ENCODE measurements around the gene MYCN. TPM values are rescaled to one million over a fixed set of nuclear protein-coding genes. Genes with fewer than 3 reads are reported as not detected.

Gene MYCN
- total RNA-seq, 1 experiment from 2014 or later = not detected

DNA sequence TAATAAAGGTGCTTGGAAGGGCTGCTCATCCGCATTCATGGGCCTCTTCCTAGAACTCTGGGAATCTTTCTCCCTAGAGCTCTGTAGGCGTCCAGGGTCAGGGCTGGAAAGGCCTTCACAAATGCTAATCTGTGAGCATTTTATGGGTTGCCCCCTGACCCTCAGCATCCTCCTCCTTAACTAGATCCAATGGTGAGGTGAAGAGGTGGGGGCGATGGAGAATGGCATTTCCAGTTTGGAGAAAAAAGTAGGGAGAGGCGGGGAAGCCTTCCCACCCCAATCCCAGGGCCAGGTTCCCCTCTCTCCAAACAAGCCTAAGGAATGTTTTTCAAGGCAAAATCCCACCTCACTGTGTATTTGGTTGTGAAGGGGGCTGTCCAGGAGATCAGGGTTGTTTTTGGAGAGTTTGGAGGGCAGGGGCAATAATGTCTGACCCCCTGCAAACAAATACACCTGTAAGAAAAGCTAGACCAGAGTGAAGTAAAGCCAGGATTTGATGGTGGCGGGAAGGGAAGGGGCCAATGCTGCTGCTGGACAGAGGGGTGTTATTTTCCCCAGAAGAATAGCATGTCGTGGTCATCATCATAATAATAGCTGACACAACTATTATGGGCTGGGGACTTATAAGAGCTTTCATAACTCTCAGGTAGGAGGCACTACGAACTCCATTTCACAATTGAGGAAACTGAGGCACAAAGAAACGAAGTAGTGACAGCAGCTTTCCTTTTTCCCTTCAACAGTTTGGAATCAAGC lies 1.4 kb upstream of the MYCN start:
- Histone ChIP-seq H3K4me1 (ENCODE audit: insufficient read depth, low read length) (0 out of 2 replicates have a peak, but pooled peaks cover 6% of the 10 kb centered on the region), H3F3A (ENCODE audit: low read length, unreplicated experiment) (no peaks in the 10 kb centered on the region), H4K20me1 (ENCODE audit: low read length) (no peaks in the 10 kb centered on the region), H3K4me3 (ENCODE audit: low read length) (no peak overlapping the region), H3K9me2 (replicated peaks; ENCODE audit: low read length) (no peaks in the 10 kb centered on the region), H3K4me2 (ENCODE audit: low read length) (peak overlapping the region; percentile 71; the same call in 1 of the 2 replicates), H2AFZ (ENCODE audit: low read length) (peak overlapping the region; percentile 40; the same call in 1 of the 2 replicates), H3K9ac (ENCODE audit: low read length) (no peak overlapping the region), H3K36me3 (ENCODE audit: low read depth, low read length) (no peaks in the 10 kb centered on the region), H3K9me3 (ENCODE audit: low read length) (no peaks in the 10 kb centered on the region), H3K27me3 (ENCODE audit: low read length) (peaks cover 67% of the 10 kb centered on the region), H3K27ac (ENCODE audit: low read length) (no peak overlapping the region), H3K79me2 (ENCODE audit: low read length) (no peaks in the 10 kb centered on the region)
- intact Hi-C loops (cut with micrococcal nuclease) = loop anchor here (2.0 kb wide), 1 partner anchor 302 kb away; no protein-coding TSS in a partner anchor
- CTCF ChIA-PET = no interaction called here
- TF ChIP-seq CTCF (conservative IDR thresholded peaks at IDR 0.05; ENCODE audit: low read depth, low read length) (no peak), EZH2 (IDR thresholded peaks at IDR 0.05; ENCODE audit: low read length, unreplicated experiment) (no peak)
- POLR2A ChIA-PET (ENCODE audit: unreplicated experiment) = no interaction called here
- ATAC-seq (no peak), DNase-seq (no peak)
- no TSS peak for BruUV-seq (replicated peaks)

DNA sequence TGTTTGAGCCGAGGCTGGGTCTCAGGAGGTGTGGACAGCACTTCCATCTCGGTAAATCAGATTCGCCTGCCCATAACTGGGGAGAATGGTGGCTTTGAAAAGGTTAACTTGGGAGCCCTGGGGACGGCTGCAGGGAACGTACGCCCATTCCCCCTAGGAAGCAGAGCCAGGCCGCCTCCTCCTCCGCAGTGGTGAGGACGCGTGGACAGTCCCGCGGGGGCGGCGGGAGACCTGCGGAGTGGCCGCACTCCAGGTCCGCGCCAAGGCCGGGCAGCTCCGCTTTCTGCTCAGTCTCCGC lies 845 bp upstream of the MYCN start:
- TF ChIP-seq EZH2 (IDR thresholded peaks at IDR 0.05; ENCODE audit: low read length, unreplicated experiment) (no peak), EZH2phosphoT487 (IDR thresholded peaks at IDR 0.05; ENCODE audit: borderline replicate concordance, low read length) (no peak), CTCF (conservative IDR thresholded peaks at IDR 0.05; ENCODE audit: low read depth, low read length) (no peak; the same call in 1 of the 2 replicates)
- Histone ChIP-seq H3K36me3 (ENCODE audit: low read depth, low read length) (no peaks in the 10 kb centered on the region), H3K9ac (ENCODE audit: low read length) (no peak overlapping the region), H4K20me1 (ENCODE audit: low read length) (no peaks in the 10 kb centered on the region), H3K79me2 (ENCODE audit: low read length) (no peaks in the 10 kb centered on the region), H2AFZ (ENCODE audit: low read length) (peak overlapping the region; percentile 40; the same call in 1 of the 2 replicates), H3K9me3 (ENCODE audit: low read length) (no peaks in the 10 kb centered on the region), H3K27ac (ENCODE audit: low read length) (no peak overlapping the region), H3K27me3 (ENCODE audit: low read length) (peaks cover 67% of the 10 kb centered on the region), H3K4me3 (ENCODE audit: low read length) (peak overlapping the region; percentile 41; the same call in 1 of the 2 replicates), H3F3A (ENCODE audit: low read length, unreplicated experiment) (no peaks in the 10 kb centered on the region), H3K4me2 (ENCODE audit: low read length) (peak overlapping the region; percentile 71), H3K4me1 (ENCODE audit: insufficient read depth, low read length) (0 out of 2 replicates have a peak, but pooled peaks cover 6% of the 10 kb centered on the region), H3K9me2 (replicated peaks; ENCODE audit: low read length) (no peaks in the 10 kb centered on the region)
- no TSS peak for BruUV-seq (replicated peaks)
- intact Hi-C loops (cut with micrococcal nuclease) = loop anchor here (2.0 kb wide), 1 partner anchor 303 kb away; no protein-coding TSS in a partner anchor
- peak; percentile 50 for DNase-seq
- ATAC-seq = peak; percentile 85
- POLR2A ChIA-PET (ENCODE audit: unreplicated experiment) = no interaction called here
- CTCF ChIA-PET = no interaction called here

Data from PC-3 (cell line).